Tibial artery (tissue), 4 donors: ENCODE results near the gene COA5.
A peak's percentile ranks its signal among the peaks of the same experiment; 100 is the strongest.

Source experiments
- DNase-seq, 2 donors: peaks; one replicate each; pipeline ENCODE4 v3.0.0-alpha.2; 2019
- H3K27ac ChIP-seq, 2 donors: fragments of 200-600 bp; sonication (generic) in 1 of 2; 1 replicate in 1 of 2; 2 replicates in 1 of 2; pipeline ENCODE4 v1.5.1; 2018 to 2019; ENCODE audit warnings: mild to moderate bottlenecking in 1 of 2
- H3K27me3 ChIP-seq, 2 donors: fragments of 200-600 bp; sonication (generic) in 1 of 2; one replicate each; pipeline versions ENCODE4 v1.5.1 to v1.6.0; 2016 to 2019
- H3K36me3 ChIP-seq, 3 donors: fragments of 200-600 bp; sonication (generic) in 2 of 3; one replicate each; pipeline ENCODE4 v1.5.1; 2016 to 2019; ENCODE audit warnings: mild to moderate bottlenecking in 2 of 3
- H3K4me1 ChIP-seq, 4 donors: fragments of 200-600 bp; sonication (generic) in 2 of 4; 1 replicate in 3 of 4; 2 replicates in 1 of 4; pipeline ENCODE4 v1.5.1; 2016 to 2019
- H3K4me3 ChIP-seq, 2 donors: fragments of 200-600 bp; sonication (generic) in 1 of 2; 1 replicate in 1 of 2; 2 replicates in 1 of 2; pipeline ENCODE4 v1.5.1; 2018 to 2019; ENCODE audit warnings: mild to moderate bottlenecking in 2 of 2
- H3K9me3 ChIP-seq, 3 donors: fragments of 200-600 bp; sonication (generic) in 1 of 3; one replicate each; pipeline ENCODE4 v1.5.1; 2016 to 2019
- intact Hi-C: fragments of 100-400 bp; cut with DNase I; formaldehyde crosslinking; loops from one replicate; pipeline ENCODE4 v1.15.0; 2023; ENCODE audit warnings: low total_unique reads
- TF ChIP-seq, protein P1 (sequence below), 2 experiments: fragments of 200-600 bp in 1 of 2; fragments of 450-650 bp in 1 of 2; IDR thresholded peaks; one replicate each; pipeline ENCODE4 v1.5.1; 2017 to 2019; ENCODE audit warnings: antibody characterized with exemption in 2 of 2, mild to moderate bottlenecking in 1 of 2, moderate library complexity in 1 of 2

Gene COA5

DNA sequence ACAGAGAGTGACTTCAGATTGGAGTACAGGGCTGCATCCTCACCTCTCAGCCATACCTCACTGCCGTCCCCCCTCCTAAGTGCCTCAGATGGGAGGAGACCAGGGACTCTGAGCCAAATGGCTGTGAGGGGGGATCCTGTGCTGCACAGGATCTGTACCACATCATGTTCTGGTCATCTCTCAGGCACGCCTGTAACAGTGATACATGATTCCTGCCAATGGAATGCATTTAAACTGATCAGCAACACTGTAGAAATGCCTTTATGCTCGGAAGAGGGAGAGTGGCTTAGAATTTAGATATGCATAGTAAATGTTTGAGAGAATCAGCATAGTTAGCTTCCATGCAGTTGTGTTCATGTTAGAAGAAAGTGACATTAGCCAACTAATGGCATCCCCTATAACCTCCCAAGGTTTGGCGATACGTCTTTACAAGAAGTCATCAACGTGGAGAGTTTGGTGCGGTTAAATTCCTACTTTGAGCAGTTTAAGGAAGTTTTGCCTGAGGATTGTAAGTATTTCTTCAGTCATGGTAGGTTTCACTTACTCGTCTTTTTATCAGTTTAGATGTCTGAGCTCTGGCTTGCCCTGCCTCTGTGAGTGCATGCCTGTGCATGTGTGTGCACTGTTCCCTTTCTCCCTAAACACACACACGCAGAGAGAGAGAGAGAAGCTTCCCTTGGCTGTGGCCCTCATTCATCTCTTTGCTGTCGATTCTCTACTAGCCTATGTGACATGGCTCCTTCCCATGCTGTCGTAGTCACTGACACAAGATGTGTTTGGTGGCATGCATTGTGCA, 40.0 kb downstream of the COA5 start:
- intact Hi-C loops, result no loop called here
- Histone ChIP-seq H3K27me3 (no peaks in the 10 kb centered on the region), H3K4me1 (peaks cover 0 to 5% (median under 1%) of the 10 kb centered on the region in 4 donors), H3K27ac (no peak overlapping the region), H3K36me3 (peaks cover 24 to 100% (median 81%) of the 10 kb centered on the region in 3 donors), H3K9me3 (no peaks in the 10 kb centered on the region), H3K4me3 (no peak overlapping the region)
- TF ChIP-seq, protein P1, sequence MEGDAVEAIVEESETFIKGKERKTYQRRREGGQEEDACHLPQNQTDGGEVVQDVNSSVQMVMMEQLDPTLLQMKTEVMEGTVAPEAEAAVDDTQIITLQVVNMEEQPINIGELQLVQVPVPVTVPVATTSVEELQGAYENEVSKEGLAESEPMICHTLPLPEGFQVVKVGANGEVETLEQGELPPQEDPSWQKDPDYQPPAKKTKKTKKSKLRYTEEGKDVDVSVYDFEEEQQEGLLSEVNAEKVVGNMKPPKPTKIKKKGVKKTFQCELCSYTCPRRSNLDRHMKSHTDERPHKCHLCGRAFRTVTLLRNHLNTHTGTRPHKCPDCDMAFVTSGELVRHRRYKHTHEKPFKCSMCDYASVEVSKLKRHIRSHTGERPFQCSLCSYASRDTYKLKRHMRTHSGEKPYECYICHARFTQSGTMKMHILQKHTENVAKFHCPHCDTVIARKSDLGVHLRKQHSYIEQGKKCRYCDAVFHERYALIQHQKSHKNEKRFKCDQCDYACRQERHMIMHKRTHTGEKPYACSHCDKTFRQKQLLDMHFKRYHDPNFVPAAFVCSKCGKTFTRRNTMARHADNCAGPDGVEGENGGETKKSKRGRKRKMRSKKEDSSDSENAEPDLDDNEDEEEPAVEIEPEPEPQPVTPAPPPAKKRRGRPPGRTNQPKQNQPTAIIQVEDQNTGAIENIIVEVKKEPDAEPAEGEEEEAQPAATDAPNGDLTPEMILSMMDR (IDR thresholded peaks at IDR 0.05), result no peak
- DNase-seq, result peak in 1 of 2 donors; percentile 23

DNA sequence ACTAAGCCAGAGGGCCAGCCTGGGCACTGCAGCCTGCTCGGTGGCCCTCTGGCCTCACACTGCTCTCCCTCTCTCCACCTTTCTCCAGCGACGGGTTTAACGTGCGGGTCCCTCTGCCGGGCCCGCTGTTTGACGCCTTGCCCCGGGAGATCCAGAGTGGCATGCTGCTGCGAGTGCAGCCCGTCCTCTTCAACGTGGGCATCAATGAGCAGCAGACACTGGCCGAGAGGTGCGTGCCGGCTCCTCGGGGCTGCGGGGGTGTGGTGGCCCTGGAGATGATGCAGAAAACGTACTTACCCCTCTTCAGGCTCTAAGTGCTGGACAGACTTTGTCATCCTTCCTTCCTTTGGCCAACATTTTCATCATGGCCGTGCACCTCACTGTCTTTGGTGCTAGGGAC, 42.4 kb downstream of the COA5 start:
- DNase-seq, result peak in 1 of 2 donors; percentile 48

DNA sequence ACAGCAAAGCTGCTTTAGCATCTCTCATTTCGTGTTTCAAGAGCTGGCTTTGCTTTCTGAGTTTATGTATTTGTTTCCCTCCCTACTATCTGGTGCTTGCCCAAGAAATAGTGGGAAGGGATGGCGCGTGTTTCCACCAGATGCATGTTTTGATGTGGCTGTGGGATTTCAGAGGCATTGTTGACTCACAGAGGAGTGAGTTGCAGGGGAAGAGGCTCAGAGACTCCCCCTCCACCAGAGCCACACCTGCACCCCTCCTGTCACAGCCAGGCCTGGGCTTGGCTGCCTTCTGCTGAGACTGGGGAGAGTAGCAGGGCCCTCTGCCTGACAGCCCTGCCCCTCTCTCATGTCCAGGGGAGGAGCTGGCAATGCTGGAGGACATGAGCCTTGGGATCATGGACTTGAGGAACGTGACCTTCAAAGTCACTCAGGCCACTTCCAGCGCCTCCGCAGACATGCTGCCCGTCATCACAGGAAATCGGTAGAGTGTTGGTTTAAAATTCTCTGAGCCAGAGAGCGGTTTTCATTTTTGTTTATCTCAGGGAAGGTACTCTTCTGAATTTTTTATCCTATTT, 42.9 kb downstream of the COA5 start:
- H3K4me3 ChIP-seq, result no peak overlapping the region
- no peaks in the 10 kb centered on the region for H3K27me3 ChIP-seq
- peak in 1 of 2 donors; percentile 24 for DNase-seq
- H3K4me1 ChIP-seq, result peaks cover 0 to 35% (median 20%) of the 10 kb centered on the region in 4 donors
- intact Hi-C loops, result no loop called here
- H3K27ac ChIP-seq, result no peak overlapping the region
- H3K36me3 ChIP-seq, result peaks cover 17 to 73% (median 59%) of the 10 kb centered on the region in 3 donors
- H3K9me3 ChIP-seq, result no peaks in the 10 kb centered on the region
- TF ChIP-seq, protein P1 (IDR thresholded peaks at IDR 0.05), result no peak

More for the DNA sequence above, 42.4 kb downstream of the COA5 start:
- Histone ChIP-seq H3K4me3 (no peak overlapping the region), H3K27ac (no peak overlapping the region), H3K27me3 (no peaks in the 10 kb centered on the region), H3K9me3 (no peaks in the 10 kb centered on the region), H3K4me1 (peaks cover 0 to 29% (median 15%) of the 10 kb centered on the region in 4 donors), H3K36me3 (peaks cover 17 to 78% (median 61%) of the 10 kb centered on the region in 3 donors)
- intact Hi-C loops, result no loop called here
- TF ChIP-seq, protein P1 (IDR thresholded peaks at IDR 0.05), result no peak

DNA sequence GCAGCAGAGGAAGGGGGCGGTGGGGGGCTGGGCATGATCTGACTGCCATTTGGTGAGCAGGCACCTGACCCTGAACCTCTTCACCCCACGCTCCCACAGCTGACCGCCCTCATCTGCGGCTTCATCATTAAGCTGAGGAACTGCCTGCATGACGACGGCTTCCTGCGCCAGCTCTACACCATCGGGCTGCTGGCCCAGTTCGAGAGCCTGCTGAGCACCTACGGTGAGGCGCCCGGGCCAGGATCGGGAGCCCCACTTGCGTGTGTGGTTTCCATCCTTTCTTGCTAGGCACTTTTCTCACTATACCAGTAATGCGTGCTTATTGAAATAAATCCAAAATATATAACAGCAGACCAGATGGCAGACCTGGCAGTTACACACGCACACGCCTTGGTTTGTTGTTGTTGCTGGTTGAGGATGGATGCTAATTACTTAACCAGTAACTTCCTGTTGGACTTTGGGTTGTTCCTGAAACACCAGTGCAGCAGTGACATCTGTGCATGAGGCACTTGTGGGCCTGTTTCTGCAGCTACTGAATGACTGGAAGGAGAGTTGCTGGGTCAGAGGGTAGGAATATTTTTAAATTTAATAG, 43.7 kb downstream of the COA5 start:
- Histone ChIP-seq H3K4me3 (no peak overlapping the region), H3K27me3 (no peaks in the 10 kb centered on the region), H3K9me3 (no peaks in the 10 kb centered on the region), H3K36me3 (peaks cover 17 to 65% (median 51%) of the 10 kb centered on the region in 3 donors), H3K4me1 (peaks cover 0 to 42% (median 20%) of the 10 kb centered on the region in 4 donors), H3K27ac (no peak overlapping the region)
- intact Hi-C loops, result loop anchor here (5.0 kb wide), 1 partner anchor 43 kb away; the partner anchor contains the start of genes COA5 and UNC50
- TF ChIP-seq, protein P1 (IDR thresholded peaks at IDR 0.05), result no peak
- peak; percentile 14 to 45 for DNase-seq

DNA sequence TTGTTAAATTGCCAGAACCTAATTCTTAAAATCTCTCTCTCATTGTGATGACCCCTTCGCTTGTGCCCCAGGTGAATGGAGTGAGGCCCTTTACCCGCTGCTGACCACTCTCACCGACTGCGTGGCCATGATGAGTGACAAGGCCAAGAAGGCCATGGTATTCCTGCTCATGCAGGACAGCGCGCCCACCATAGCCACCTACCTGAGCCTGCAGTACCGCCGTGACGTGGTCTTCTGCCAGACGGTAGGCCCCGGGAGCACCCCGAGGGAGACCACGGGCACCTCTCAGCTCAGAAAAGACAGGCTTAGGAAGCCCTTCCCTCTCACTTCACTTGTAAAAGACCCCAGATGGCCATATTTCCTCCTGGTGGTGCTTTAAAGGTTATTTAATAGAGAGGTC, 44.9 kb downstream of the COA5 start:
- Histone ChIP-seq H3K9me3 (no peaks in the 10 kb centered on the region), H3K36me3 (peaks cover 17 to 58% (median 42%) of the 10 kb centered on the region in 3 donors), H3K27ac (peak overlapping the region; percentile 83 to 86), H3K4me1 (peaks cover 0 to 47% (median 20%) of the 10 kb centered on the region in 4 donors), H3K27me3 (no peaks in the 10 kb centered on the region), H3K4me3 (no peak overlapping the region)
- intact Hi-C loops, result loop anchor here (5.0 kb wide), 1 partner anchor 44 kb away; the partner anchor contains the start of genes COA5 and UNC50
- peak; percentile 13 to 54 for DNase-seq
- TF ChIP-seq, protein P1 (IDR thresholded peaks at IDR 0.05), result no peak
